HepG2 (cell line): ENCODE data around the gene MEMO1. TPM values are rescaled to one million over a fixed set of nuclear protein-coding genes. Genes with fewer than 3 reads are reported as not detected.

Source experiments
- AGO1 ChIP-seq: fragments of 200-400 bp; formaldehyde crosslinking; IDR thresholded peaks from 2 replicates; pipeline ENCODE4 v1.6.1; 2017; ENCODE audit warnings: mild to moderate bottlenecking, low read depth, low read length, moderate library complexity; ENCODE audit not compliant: poor library complexity, severe bottlenecking
- ETV5 ChIP-seq: IDR thresholded peaks from 2 replicates; pipeline ENCODE4 v1.6.1; 2018; ENCODE audit warnings: missing biosample characterization, missing genetic modification reagents, inconsistent platforms, borderline replicate concordance
- FOXA3 ChIP-seq: IDR thresholded peaks from 2 replicates; pipeline ENCODE4 v1.6.1; 2016; ENCODE audit warnings: missing genetic modification reagents, missing compliant biosample characterization
- GZF1 ChIP-seq: sonication (generic); formaldehyde crosslinking; IDR thresholded peaks from 2 replicates; pipeline ENCODE4 v1.5.1; 2020; ENCODE audit warnings: mild to moderate bottlenecking, missing genetic modification reagents
- KAT2B ChIP-seq: fragments of 150-350 bp; IDR thresholded peaks from 2 replicates; pipeline ENCODE4 v1.6.1; 2014; ENCODE audit warnings: low read depth, low read length, borderline replicate concordance
- MAZ ChIP-seq, 2 experiments: sonication (generic) in 1 of 2; formaldehyde crosslinking in 1 of 2; IDR thresholded peaks; 2 replicates each; pipeline versions ENCODE4 v1.5.0 to v1.6.1; 2012 to 2020; ENCODE audit warnings: low read depth in 2 of 2, mild to moderate bottlenecking in 2 of 2, borderline replicate concordance in 1 of 2, improper control_type of control experiment in 1 of 2, low read length in 1 of 2, missing genetic modification reagents in 1 of 2, moderate library complexity in 1 of 2
- PTBP1 ChIP-seq: fragments of 200-400 bp; formaldehyde crosslinking; IDR thresholded peaks from 2 replicates; pipeline ENCODE4 v1.6.1; 2018; ENCODE audit warnings: low read length, low read depth; ENCODE audit not compliant: poor library complexity, severe bottlenecking
- RELA ChIP-seq: sonication (generic); formaldehyde crosslinking; IDR thresholded peaks from 2 replicates; pipeline ENCODE4 v1.4.0; 2020; ENCODE audit warnings: missing genetic modification reagents
- ZFAT ChIP-seq: sonication (generic); formaldehyde crosslinking; conservative IDR thresholded peaks from 2 replicates; pipeline ENCODE4 v1.8.1; 2023; ENCODE audit warnings: missing genetic modification reagents, inconsistent platforms
- ZNF225 ChIP-seq: sonication (generic); formaldehyde crosslinking; IDR thresholded peaks from 2 replicates; pipeline ENCODE4 v1.4.0; 2020; ENCODE audit warnings: mild to moderate bottlenecking, missing genetic modification reagents
- polyA plus RNA-seq, 8 experiments: library from polyadenylated mRNA; depleted of rRNA in 3 of 8; stranded (reverse) in 7 of 8; unstranded in 1 of 8; fragments of >200 nt; fragmentation: Illumina TruSeq in 4 of 8; extraction: Trizol in 4 of 8; gene quantifications; 2 replicates each; pipeline versions ENCODE4 v1.2.1 to v1.2.3, GENCODE V29; 2011 to 2016; ENCODE audit warnings: low read depth in 4 of 8, missing spikeins in 1 of 8, mixed read lengths in 1 of 8; ENCODE audit not compliant: insufficient read depth in 1 of 8
- total RNA-seq, 5 experiments: library from RNA; depleted of rRNA; stranded (reverse); fragments of >200 nt; fragmentation: Illumina TruSeq; extraction: Trizol; gene quantifications; 2 replicates each; pipeline ENCODE4 v1.2.3, GENCODE V29; 2016; ENCODE audit warnings: low read depth in 1 of 5
- TF ChIP-seq, protein P1 (sequence below): IDR thresholded peaks from 2 replicates; pipeline ENCODE4 v1.6.1; 2016; ENCODE audit warnings: low read depth, control low read depth
- TF ChIP-seq, protein P2 (sequence below): sonication (generic); formaldehyde crosslinking; IDR thresholded peaks from 2 replicates; pipeline ENCODE4 v1.4.0; 2020; ENCODE audit warnings: mild to moderate bottlenecking, low read depth, missing genetic modification reagents
- TF ChIP-seq, protein P3 (sequence below): sonication (generic); formaldehyde crosslinking; IDR thresholded peaks from 2 replicates; pipeline ENCODE4 v1.5.0; 2020; ENCODE audit warnings: mild to moderate bottlenecking, missing genetic modification reagents, borderline replicate concordance
- TF ChIP-seq, protein P4 (sequence below): sonication (generic); formaldehyde crosslinking; IDR thresholded peaks from 2 replicates; pipeline ENCODE4 v1.4.0; 2020; ENCODE audit warnings: missing genetic modification reagents, mild to moderate bottlenecking, borderline replicate concordance
- TF ChIP-seq, protein P5 (sequence below): sonication (generic); formaldehyde crosslinking; IDR thresholded peaks from 2 replicates; pipeline ENCODE4 v1.5.1; 2020; ENCODE audit warnings: mild to moderate bottlenecking, missing genetic modification reagents, moderate library complexity

MEMO1 gene
- total and polyA plus RNA-seq, 2 of the 13 experiments (the other 11 are each of a cell fraction or from before 2014, with no cell fraction given): 69.8 to 81.6 TPM

DNA sequence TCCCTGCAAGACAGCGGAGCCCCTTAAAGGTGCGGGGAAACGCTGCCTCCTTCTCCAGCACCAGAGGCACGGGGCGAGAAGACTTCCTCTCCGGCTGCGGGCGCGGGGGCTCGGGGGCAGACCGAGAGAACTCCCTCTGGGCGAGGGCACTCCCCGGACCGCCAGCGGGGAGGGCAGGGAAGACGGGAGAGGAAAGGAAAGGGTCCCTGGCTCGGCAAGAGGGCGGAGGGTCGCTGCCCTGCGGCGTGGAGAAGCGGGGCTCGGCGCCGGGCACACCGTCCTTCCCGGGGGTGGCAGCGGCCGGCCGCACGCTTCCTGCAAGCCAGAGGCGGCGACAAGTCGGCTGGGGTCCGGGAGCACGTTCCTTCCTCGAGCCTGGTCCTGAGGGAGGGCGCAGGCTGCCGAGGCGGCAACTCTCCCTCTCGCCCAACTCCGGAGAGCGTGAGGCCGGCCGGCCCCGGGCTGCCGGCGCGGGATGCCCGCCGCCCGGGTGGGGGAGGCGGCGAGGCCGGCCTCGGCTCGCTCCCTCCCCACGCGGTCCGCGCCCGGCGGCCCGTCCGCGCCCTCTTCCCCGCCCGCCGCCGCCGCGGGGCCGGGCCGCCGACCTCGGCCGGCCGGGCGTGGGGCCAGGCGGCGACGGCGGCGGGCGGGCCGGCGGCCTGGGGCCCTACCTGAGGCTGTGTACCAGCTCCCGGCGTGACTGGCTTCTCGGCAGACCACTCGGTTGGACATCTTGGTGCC is 1.1 kb downstream of the MEMO1 start (continued):
- TF ChIP-seq, protein P1, sequence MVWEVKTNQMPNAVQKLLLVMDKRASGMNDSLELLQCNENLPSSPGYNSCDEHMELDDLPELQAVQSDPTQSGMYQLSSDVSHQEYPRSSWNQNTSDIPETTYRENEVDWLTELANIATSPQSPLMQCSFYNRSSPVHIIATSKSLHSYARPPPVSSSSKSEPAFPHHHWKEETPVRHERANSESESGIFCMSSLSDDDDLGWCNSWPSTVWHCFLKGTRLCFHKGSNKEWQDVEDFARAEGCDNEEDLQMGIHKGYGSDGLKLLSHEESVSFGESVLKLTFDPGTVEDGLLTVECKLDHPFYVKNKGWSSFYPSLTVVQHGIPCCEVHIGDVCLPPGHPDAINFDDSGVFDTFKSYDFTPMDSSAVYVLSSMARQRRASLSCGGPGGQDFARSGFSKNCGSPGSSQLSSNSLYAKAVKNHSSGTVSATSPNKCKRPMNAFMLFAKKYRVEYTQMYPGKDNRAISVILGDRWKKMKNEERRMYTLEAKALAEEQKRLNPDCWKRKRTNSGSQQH (CRISPR knock-in tag): peak; percentile 89
- TF ChIP-seq ETV5 (0 out of 2 replicates have a peak, but pooled peaks have one; percentile 12), GZF1 (CRISPR knock-in tag) (0 out of 2 replicates have a peak, but pooled peaks have one; percentile 59), RELA (CRISPR knock-in tag) (no peak), FOXA3 (CRISPR knock-in tag) (no peak), KAT2B (no peak), PTBP1 (peak; percentile 61), AGO1 (no peak), MAZ (IDR thresholded peaks at IDR 0.05; ENCODE audit: borderline replicate concordance, low read depth, low read length) (no peak), MAZ (CRISPR knock-in tag; IDR thresholded peaks at IDR 0.05; ENCODE audit: low read depth) (peak; percentile 23; the same call in 1 of the 2 replicates), ZNF225 (CRISPR knock-in tag) (0 out of 2 replicates have a peak, but pooled peaks have one; percentile 27), ZFAT (no peak)
- TF ChIP-seq, protein P2, sequence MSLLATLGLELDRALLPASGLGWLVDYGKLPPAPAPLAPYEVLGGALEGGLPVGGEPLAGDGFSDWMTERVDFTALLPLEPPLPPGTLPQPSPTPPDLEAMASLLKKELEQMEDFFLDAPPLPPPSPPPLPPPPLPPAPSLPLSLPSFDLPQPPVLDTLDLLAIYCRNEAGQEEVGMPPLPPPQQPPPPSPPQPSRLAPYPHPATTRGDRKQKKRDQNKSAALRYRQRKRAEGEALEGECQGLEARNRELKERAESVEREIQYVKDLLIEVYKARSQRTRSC: no peak
- TF ChIP-seq, protein P3, sequence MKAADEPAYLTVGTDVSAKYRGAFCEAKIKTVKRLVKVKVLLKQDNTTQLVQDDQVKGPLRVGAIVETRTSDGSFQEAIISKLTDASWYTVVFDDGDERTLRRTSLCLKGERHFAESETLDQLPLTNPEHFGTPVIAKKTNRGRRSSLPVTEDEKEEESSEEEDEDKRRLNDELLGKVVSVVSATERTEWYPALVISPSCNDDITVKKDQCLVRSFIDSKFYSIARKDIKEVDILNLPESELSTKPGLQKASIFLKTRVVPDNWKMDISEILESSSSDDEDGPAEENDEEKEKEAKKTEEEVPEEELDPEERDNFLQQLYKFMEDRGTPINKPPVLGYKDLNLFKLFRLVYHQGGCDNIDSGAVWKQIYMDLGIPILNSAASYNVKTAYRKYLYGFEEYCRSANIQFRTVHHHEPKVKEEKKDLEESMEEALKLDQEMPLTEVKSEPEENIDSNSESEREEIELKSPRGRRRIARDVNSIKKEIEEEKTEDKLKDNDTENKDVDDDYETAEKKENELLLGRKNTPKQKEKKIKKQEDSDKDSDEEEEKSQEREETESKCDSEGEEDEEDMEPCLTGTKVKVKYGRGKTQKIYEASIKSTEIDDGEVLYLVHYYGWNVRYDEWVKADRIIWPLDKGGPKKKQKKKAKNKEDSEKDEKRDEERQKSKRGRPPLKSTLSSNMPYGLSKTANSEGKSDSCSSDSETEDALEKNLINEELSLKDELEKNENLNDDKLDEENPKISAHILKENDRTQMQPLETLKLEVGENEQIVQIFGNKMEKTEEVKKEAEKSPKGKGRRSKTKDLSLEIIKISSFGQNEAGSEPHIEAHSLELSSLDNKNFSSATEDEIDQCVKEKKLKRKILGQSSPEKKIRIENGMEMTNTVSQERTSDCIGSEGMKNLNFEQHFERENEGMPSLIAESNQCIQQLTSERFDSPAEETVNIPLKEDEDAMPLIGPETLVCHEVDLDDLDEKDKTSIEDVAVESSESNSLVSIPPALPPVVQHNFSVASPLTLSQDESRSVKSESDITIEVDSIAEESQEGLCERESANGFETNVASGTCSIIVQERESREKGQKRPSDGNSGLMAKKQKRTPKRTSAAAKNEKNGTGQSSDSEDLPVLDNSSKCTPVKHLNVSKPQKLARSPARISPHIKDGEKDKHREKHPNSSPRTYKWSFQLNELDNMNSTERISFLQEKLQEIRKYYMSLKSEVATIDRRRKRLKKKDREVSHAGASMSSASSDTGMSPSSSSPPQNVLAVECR (CRISPR knock-in tag): peak; percentile 59
- TF ChIP-seq, protein P4, sequence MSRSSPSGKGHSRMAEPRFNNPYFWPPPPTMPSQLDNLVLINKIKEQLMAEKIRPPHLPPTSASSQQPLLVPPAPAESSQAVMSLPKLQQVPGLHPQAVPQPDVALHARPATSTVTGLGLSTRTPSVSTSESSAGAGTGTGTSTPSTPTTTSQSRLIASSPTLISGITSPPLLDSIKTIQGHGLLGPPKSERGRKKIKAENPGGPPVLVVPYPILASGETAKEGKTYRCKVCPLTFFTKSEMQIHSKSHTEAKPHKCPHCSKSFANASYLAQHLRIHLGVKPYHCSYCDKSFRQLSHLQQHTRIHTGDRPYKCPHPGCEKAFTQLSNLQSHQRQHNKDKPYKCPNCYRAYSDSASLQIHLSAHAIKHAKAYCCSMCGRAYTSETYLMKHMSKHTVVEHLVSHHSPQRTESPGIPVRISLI (CRISPR knock-in tag): no peak
- TF ChIP-seq, protein P5, sequence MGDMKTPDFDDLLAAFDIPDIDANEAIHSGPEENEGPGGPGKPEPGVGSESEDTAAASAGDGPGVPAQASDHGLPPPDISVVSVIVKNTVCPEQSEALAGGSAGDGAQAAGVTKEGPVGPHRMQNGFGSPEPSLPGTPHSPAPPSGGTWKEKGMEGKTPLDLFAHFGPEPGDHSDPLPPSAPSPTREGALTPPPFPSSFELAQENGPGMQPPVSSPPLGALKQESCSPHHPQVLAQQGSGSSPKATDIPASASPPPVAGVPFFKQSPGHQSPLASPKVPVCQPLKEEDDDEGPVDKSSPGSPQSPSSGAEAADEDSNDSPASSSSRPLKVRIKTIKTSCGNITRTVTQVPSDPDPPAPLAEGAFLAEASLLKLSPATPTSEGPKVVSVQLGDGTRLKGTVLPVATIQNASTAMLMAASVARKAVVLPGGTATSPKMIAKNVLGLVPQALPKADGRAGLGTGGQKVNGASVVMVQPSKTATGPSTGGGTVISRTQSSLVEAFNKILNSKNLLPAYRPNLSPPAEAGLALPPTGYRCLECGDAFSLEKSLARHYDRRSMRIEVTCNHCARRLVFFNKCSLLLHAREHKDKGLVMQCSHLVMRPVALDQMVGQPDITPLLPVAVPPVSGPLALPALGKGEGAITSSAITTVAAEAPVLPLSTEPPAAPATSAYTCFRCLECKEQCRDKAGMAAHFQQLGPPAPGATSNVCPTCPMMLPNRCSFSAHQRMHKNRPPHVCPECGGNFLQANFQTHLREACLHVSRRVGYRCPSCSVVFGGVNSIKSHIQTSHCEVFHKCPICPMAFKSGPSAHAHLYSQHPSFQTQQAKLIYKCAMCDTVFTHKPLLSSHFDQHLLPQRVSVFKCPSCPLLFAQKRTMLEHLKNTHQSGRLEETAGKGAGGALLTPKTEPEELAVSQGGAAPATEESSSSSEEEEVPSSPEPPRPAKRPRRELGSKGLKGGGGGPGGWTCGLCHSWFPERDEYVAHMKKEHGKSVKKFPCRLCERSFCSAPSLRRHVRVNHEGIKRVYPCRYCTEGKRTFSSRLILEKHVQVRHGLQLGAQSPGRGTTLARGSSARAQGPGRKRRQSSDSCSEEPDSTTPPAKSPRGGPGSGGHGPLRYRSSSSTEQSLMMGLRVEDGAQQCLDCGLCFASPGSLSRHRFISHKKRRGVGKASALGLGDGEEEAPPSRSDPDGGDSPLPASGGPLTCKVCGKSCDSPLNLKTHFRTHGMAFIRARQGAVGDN: peak; percentile 74
